Endothelial cell of umbilical vein (primary cell): ENCODE measurements around the gene ATP6V1G2.

Experiments
- CTCF ChIP-seq, 2 donors: IDR thresholded peaks; 1 replicate in 1 of 2; 2 replicates in 1 of 2; pipeline ENCODE4 v1.5.1; 2011; ENCODE audit warnings: low read length in 2 of 2, mild to moderate bottlenecking in 2 of 2, moderate library complexity in 2 of 2, control low read depth in 1 of 2, inconsistent platforms in 1 of 2, low read depth in 1 of 2; ENCODE audit not compliant: insufficient read depth in 1 of 2; ENCODE audit errors: extremely low read depth in 1 of 2
- EZH2 ChIP-seq: IDR thresholded peaks from 2 replicates; pipeline ENCODE4 v1.6.1; 2012; ENCODE audit warnings: borderline replicate concordance, low read depth, mild to moderate bottlenecking, moderate library complexity, low read length, inconsistent platforms; ENCODE audit not compliant: severe bottlenecking
- FOS ChIP-seq: IDR thresholded peaks from 2 replicates; pipeline ENCODE4 v1.6.1; 2011; ENCODE audit warnings: mild to moderate bottlenecking, low read length, moderate library complexity, borderline replicate concordance; ENCODE audit not compliant: insufficient read depth
- GATA2 ChIP-seq: IDR thresholded peaks from 2 replicates; pipeline ENCODE4 v1.7.0; 2011; ENCODE audit warnings: low read depth, mild to moderate bottlenecking, moderate library complexity, mixed read lengths, low read length; ENCODE audit not compliant: insufficient read length, insufficient read depth
- JUN ChIP-seq: IDR thresholded peaks from 2 replicates; pipeline ENCODE4 v1.6.1; 2011; ENCODE audit warnings: borderline replicate concordance, low read depth; ENCODE audit not compliant: insufficient read length, insufficient read depth
- MAX ChIP-seq: IDR thresholded peaks from 2 replicates; pipeline ENCODE4 v1.6.1; 2011; ENCODE audit not compliant: insufficient read depth, insufficient read length
- MYC ChIP-seq: IDR thresholded peaks from one replicate; pipeline ENCODE4 v1.6.1; 2011; ENCODE audit warnings: mild to moderate bottlenecking, low read depth, low read length
- POLR2A ChIP-seq: IDR thresholded peaks from 2 replicates; pipeline ENCODE4 v1.6.1; 2012; ENCODE audit warnings: low read depth, mild to moderate bottlenecking, control low read depth, low read length
- POLR2AphosphoS5 ChIP-seq: IDR thresholded peaks from 2 replicates; pipeline ENCODE4 v1.6.1; 2012; ENCODE audit warnings: low read depth, mild to moderate bottlenecking, control low read depth, low read length, moderate library complexity; ENCODE audit not compliant: insufficient read depth

DNA sequence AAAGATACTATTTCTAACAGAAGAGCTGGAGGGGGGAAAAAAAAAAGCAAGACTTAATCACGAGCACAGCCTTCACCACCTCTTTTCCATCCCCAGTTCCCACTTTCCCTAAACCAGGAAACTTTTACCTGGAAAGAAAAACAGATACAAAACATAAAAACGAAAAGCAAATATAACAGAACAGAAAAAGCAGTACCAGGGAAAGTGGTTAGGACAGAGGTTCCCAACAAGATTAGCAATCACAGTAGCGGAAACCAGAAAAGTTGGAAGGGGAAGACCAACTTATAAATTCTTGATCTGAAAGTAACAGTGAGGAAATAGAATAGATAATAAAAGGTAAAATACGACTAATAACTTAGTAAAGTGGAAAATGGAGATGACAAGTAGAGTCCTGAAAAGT is 5.8 kb downstream of the ATP6V1G2 start:
- TF ChIP-seq CTCF (IDR thresholded peaks at IDR 0.05; ENCODE audit: extremely low read depth in 1 of 2, insufficient read depth in 1 of 2, low read depth in 1 of 2, low read length in 2 of 2) (no peak), POLR2A (no peak), POLR2AphosphoS5 (no peak), EZH2 (no peak), MYC (no peak), GATA2 (no peak), JUN (no peak), FOS (no peak), MAX (no peak)
